HG03066 (cell line): ENCODE results near the gene CTF1.
"Not testable (repeated sequence)": the region's sequence is repeated elsewhere in the genome, so short reads cannot be mapped to it uniquely, and the experiment has no call there.

ENCODE experiments used
- ATAC-seq: cut with Tn5 transposase; IDR thresholded peaks from one replicate; pipeline ENCODE4 v1.9.1; 2021; ENCODE audit warnings: low read depth; ENCODE audit not compliant: unreplicated experiment

The CTF1 gene

GRCh38 chr16:30887927-30888326 lies 8.5 kb upstream of the CTF1 start:
- no peak for ATAC-seq

GRCh38 chr16:30888856-30889499 lies 7.4 kb upstream of the CTF1 start:
- ATAC-seq = no peak

- ATAC-seq = no peak
Measured at GRCh38 chr16:30889721-30890120, 6.7 kb upstream of the CTF1 start.

DNA sequence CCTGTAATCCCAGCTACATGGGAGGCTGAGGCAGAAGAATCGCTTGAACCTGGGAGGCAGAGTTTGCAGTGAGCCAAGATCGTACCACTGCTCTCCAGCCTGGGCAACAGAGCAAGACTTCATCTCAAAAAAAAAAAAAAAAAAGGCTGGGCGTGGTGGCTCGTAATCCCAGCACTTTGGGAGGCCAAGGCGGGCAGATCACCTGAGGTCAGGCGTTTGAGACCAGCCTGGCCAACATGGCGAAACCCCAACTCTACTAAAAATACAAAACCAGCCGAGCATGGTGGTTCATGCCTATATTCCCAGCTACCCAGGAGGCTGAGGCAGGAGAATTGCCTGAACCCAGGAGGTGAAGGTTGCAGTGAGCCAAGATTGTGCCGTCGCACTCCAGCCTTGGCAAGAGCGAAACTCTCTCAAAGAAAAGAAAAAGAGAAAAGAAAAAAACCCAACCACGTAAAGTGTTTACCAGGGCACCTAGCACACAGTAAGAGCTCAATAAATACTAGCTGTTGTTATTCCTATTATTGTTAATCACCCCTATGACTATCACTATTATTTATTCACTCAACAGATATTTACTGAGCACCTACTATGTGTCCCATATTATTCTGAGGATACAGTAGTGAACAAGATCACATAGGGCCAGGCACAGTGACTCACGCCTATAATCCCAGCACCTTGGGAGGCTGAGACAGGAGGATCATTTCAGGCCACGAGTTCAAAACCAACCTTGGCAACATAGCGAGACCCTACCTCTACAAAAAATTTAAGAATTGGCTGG lies 5.2 kb upstream of the CTF1 start:
- ATAC-seq = not testable (repeated sequence)

- no peak for ATAC-seq
Measured at GRCh38 chr16:30892670-30893416, 3.6 kb upstream of the CTF1 start.

GRCh38 chr16:30893417-30893743 lies 3.0 kb upstream of the CTF1 start:
- peak; percentile 1 for ATAC-seq

DNA sequence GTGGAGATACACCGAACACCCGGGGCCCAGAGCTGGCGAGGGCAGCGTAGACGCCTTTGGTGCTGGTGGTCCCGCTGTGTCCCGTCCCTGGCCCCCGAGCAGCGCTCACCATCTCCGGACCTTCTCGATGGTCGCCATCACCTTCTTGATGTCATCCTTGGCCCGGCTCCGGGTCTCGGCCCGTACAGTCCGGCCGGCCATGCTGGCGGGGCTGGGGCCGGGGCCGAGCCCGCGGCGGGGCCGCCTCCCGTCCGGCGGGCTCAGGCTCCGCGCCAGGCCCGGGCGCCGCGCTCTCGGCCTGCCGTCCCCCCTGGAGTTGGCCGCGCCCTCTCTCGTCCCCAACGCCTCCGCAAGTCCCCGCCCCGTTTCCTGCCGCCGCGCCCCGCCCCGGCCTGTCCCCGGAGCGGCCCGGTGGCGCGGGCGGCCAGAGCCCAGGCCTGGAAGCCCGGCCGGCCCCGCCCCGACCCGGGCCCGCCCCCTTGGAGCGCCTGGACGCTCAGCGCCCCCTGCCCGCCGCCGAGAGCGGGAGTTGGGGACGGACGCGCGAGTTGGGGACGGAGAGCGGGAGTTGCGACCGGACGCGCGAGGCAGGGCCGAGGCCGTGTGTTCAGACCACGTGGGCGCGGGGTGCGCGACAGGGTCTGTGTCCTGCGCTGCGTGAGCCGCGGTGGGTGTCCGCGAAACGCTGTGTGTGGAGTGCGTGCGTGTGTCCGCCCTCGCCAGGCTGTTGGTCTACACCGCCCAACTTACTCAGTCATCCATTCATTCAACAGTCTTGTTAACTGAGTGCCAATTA lies 2.5 kb upstream of the CTF1 start, which contains the start of gene BCL7C:
TSS of gene BCL7C (minus strand) at position 334 of the 796 bp plus-strand sequence. CDS start at position 201, 133 bp downstream.
- peak; percentile 72 for ATAC-seq

DNA sequence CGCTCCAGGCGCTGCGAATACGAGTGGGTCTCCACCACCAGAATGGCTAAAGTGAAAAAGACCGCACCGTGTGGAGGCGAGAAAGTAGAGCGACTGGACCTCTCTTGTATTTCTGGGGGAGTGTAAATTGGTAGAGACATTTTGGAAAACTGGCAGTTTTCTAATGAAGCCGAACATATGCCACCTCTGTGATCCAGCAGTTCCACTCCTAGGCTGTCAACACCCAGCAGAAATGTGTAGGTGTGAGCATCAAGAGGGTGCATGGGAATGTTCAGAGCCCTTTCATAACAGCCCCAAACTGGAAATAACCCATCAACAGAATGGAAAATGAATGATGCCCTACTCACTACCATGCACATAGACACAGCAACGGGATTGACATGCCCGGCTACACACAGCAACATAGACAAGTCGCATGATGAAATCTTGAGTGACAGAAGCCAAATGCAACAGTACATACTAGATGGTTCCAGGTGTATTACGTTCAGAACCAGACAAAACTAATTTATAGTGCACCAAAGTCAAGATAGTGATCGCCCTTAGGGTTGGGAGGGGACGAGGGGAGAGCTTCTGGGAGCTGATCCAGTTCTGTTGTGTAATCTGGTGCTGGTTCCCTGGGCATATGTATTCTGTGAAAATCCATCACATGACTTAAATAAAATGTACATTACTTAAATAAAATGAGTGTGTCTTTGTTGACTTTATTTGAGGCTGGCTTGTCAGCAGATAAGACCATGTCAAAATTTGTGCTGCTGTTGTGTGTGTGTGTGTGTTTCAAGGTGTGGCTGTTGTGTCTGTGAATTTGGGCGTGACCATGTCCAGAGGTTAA lies 1.7 kb upstream of the CTF1 start:
- no peak for ATAC-seq

- ATAC-seq = no peak
Measured at GRCh38 chr16:30895627-30896260, 670 bp upstream of the CTF1 start.

DNA sequence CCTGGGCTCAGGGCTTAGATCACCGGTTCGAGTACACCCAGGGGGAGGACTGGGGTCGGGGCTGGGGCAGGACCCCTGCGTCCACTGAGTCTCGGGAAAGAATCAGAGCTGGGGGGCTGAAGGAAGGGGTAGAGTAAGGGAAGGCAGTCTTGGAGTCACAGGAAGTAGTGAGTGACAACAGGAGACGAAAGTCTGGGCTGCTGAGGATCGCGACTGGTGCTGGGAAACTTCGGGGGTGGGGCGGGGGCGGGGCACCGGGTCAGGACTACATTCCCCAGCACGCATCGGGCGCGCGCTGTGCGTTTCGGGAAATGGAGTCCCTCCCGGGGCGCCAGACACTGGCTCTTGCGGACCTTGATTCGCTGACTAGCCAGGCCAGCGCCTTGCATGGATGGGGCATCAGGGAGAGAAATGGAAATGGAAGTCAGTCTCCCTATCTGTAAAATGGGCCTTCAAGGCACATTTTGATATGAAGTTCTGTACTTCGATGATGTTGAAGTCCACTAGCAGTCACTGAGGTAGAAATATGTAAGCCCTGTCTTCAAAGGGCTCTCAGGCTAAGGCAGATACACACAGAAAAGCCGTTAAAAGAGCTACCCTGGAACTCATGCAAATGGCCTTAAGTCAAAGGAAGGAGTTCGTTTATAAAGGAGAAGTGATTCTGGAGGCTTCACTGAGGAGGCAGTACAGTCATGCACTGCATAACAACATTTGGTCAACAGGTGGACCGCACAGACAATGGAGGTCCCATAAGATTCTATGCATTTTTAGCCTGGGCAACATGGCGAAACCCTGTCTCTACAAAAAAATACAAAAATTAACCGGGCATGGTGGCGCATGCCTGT lies 697 bp downstream of the CTF1 start:
- no peak for ATAC-seq

DNA sequence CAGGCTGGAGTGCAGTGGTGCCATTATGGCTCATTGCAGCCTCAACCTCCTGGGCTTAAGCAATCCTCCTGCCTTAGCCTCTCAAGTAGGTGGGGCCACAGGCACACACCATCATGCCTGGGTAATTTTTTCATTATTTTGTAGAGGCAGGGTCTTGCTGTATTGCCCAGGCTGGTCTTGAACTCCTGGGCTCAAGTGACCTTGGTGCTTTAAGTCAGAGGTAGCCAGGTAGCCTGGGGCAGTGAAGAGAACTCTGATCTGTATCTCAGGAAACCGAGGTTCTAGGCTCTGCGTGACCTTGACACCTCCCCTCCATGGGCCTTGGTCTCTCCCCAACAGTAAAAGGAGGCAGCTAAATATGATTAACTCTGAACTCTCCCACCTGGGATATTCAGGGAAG lies 3.4 kb downstream of the CTF1 start:
- no peak for ATAC-seq

DNA sequence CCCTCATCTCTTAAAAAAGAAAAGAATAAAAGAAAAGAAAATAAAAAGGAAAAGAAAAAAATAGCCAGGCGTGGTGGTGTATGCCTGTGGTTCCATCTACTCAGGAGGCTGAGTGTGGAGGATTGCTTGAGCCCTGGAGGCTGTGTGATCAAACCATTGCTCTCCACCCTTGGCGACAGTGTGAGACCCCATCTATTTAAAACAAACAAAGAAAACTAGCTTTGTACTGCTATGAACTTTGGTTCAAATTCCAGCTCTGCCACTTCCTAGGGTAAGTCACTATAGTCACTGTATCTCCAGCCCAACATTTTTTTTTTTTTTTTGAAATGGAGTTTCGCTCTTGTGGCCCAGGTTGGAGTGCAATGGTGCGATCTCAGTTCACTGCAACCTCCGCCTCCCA lies 4.2 kb downstream of the CTF1 start:
- no peak for ATAC-seq

DNA sequence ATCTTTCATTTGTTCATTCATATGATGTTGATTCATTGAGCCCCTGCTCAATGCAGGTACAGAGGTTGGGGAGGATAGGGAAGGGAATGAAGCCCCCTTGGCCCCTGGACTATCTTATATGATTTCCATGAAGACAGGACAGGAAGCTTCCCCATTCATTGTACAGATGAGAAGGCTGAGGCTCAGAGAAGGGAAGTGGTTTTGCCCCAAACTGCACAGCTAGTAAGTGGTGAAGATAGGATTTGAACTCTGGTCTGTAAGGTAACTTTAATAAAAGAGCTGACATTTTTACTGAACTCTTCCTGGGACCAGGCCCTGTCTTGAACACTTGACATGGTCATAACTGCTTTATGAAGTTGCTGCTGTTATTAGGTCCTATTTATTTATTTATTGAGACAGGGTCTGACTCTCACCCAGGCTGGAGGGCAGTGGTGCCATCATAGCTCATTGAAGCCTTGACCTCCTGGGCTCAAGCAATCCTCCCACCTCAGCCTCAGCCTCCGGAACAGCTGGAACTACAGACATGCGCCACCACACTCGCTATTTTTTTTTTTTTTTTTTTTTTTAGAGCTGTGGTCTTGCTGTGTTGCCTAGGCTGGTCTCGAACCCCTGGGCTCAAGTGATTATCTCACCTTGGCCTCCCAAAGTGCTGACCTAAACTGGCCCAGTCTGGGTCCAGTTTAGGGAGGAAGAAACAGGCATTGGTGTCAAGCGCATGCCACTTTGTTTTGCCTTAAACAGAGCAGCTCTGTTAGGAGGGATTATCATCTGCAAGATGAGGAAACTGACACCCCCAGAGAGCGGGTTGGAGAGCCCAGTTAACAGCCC lies 5.0 kb downstream of the CTF1 start:
- no peak for ATAC-seq

- no peak for ATAC-seq
Measured at GRCh38 chr16:30902029-30902972, 5.9 kb downstream of the CTF1 start.

- no peak for ATAC-seq
Measured at GRCh38 chr16:30903002-30903401, 6.6 kb downstream of the CTF1 start.

DNA sequence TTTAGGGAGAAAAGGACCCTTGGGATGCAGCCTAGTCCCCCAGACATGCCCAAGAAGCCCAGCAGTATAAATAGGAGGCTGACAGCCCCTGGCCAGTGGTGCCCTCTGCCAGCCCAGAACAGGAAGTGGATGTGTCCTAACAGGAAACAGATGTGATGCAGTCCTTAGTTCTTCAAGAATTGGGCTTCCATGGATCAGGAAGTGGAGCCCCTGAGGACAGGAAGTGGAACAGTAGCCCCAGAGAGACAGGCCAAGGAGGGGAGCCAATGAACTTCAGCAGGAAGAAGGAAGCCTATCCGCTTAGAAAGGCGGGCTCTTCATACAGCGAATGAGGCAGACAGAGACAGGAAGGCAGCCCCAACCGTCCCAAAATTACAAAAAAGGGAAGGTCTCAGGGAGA lies 7.2 kb downstream of the CTF1 start:
- no peak for ATAC-seq
